ENCODE results near the gene TMEM63B. TPM values are rescaled to one million over a fixed set of nuclear protein-coding genes. Genes with fewer than 3 reads are reported as not detected.
A peak's percentile ranks its signal among the peaks of the same experiment; 100 is the strongest.

TMEM63B gene
- total and polyA plus RNA-seq, 9 of the 15 experiments (the other 6 are each of a cell fraction or from before 2014, with no cell fraction given) = 0.14 to 39.4 (median 14.4) TPM

DNA sequence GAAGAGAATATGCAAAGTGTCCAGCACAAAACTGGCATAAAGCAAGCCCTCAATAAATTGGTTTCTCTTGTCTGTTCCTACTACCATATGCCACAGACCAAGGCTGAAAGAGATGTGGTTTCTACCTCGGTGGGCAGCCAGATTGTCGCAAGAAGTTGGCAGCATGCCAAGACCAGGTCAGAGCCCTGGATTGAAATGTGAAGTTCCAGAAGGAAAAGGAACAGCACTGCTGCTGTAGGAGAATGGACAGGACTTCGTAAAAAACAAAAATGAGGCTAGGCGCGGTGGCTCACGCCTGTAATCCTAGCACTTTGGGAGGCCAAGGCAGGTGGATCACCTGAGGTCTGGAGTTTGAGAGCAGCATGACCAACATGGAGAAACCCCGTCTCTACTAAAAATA lies 22.2 kb upstream of the TMEM63B start:
- FAIRE-seq (no peak), ATAC-seq (no peak), DNase-seq (ENCODE audit: extremely low read depth in 1 of 4, low spot score in 3 of 4) (no peak)
- peaks cover 9% of the 10 kb centered on the region for H4K20me1 ChIP-seq (replicated peaks; ENCODE audit: control insufficient read depth, insufficient read depth, low read length)
- 93% methylated on average over 7 of the region's 7 CpGs for WGBS (ENCODE audit: insufficient coverage, low coverage, missing lambda C conversion rate)
- H2AFZ ChIP-seq (ENCODE audit: low read depth, low read length) = no peak overlapping the region
- in situ Hi-C loops (cut with MboI) = no loop called here
- no TSS peak for BruUV-seq (replicated peaks)
- TF ChIP-seq ILF3 (IDR thresholded peaks at IDR 0.05; ENCODE audit: borderline replicate concordance) = no peak
- TF ChIP-seq, protein P1, sequence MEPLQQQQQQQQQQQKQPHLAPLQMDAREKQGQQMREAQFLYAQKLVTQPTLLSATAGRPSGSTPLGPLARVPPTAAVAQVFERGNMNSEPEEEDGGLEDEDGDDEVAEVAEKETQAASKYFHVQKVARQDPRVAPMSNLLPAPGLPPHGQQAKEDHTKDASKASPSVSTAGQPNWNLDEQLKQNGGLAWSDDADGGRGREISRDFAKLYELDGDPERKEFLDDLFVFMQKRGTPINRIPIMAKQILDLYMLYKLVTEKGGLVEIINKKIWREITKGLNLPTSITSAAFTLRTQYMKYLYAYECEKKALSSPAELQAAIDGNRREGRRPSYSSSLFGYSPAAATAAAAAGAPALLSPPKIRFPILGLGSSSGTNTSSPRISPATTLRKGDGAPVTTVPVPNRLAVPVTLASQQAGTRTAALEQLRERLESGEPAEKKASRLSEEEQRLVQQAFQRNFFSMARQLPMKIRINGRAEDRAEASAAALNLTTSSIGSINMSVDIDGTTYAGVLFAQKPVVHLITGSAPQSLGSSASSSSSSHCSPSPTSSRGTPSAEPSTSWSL (CRISPR knock-in tag; IDR thresholded peaks at IDR 0.05; ENCODE audit: borderline replicate concordance) = no peak
- peak in 1 of 2 experiments; percentile 43 for TF ChIP-seq NCOA2 (IDR thresholded peaks at IDR 0.05; ENCODE audit: partially characterized antibody in 2 of 2)
- TF ChIP-seq RAD21 (CRISPR knock-in tag; conservative IDR thresholded peaks at IDR 0.05 in 1 of 2, IDR thresholded peaks at IDR 0.05 in 1 of 2) = peak in 1 of 2 experiments; percentile 35; a peak in 2 of 4 replicates
- peak; percentile 92 for TF ChIP-seq SMAD1 (IDR thresholded peaks at IDR 0.05; ENCODE audit: low read depth, low read length, partially characterized antibody)
- TF ChIP-seq NFIX (CRISPR knock-in tag; IDR thresholded peaks at IDR 0.05; ENCODE audit: low read depth) = peak; percentile 99
- peak; percentile 100 for TF ChIP-seq NFIC (IDR thresholded peaks at IDR 0.05)
- TF ChIP-seq HCFC1 (IDR thresholded peaks at IDR 0.05; ENCODE audit: low read depth, low read length) = no peak
- intact Hi-C loops (cut with micrococcal nuclease) = no loop called here
- no peaks in the 10 kb centered on the region for H3K27me3 ChIP-seq (ENCODE audit: control insufficient read depth in 2 of 2, insufficient read depth in 2 of 2, low read length in 2 of 2)
- peaks cover 0 to 6% of the 10 kb centered on the region in 2 experiments; a peak in 2 of 5 replicates for H3K4me1 ChIP-seq (replicated peaks in 1 of 2; ENCODE audit: control insufficient read depth in 2 of 2, insufficient read depth in 2 of 2, low read length in 2 of 2)
- H3K9me1 ChIP-seq (ENCODE audit: control insufficient read depth, insufficient read depth, low read length) = no peaks in the 10 kb centered on the region
- no peak overlapping the region for H3K27ac ChIP-seq (ENCODE audit: extremely low read depth, low read depth, low read length)
- H3K79me2 ChIP-seq (ENCODE audit: control insufficient read depth, insufficient read depth, low read length) = peaks cover 27% of the 10 kb centered on the region
- POLR2A ChIA-PET = interaction anchor here (0.8 to 2.9 kb wide), 3 partner anchors 12 to 167 kb away, joined by 3 to 17 read pairs (median 3); partner anchors contain the start of gene HSP90AB1
- H3K4me2 ChIP-seq (ENCODE audit: insufficient read depth, low read length) = no peak overlapping the region
- H3K9ac ChIP-seq (ENCODE audit: insufficient read depth in 1 of 2, low read depth in 2 of 2, low read length in 2 of 2) = no peak overlapping the region
- CTCF ChIA-PET (ENCODE audit: low intra/inter-chr PET ratio) = no interaction called here
- H3K4me3 ChIP-seq = no peak overlapping the region
- H3K36me3 ChIP-seq (ENCODE audit: control insufficient read depth, insufficient read depth, low read length) = peaks cover 94% of the 10 kb centered on the region
- no peaks in the 10 kb centered on the region for H3K9me3 ChIP-seq (replicated peaks; ENCODE audit: control insufficient read depth, insufficient read depth, low read depth, low read length)
